Esophagus muscularis mucosa (tissue), 3 donors: ENCODE data around the gene HDAC4.

Experiments
- CTCF ChIP-seq, 3 experiments: fragments of 200-600 bp in 2 of 3; fragments of 450-650 bp in 1 of 3; sonication (generic) in 2 of 3; IDR thresholded peaks; one replicate each; pipeline ENCODE4 v1.5.1; 2017 to 2019; ENCODE audit warnings: antibody characterized with exemption in 3 of 3, mild to moderate bottlenecking in 2 of 3, moderate library complexity in 1 of 3
- POLR2A ChIP-seq: fragments of 450-650 bp; IDR thresholded peaks from one replicate; pipeline ENCODE4 v1.6.1; 2017; ENCODE audit warnings: antibody characterized with exemption, moderate library complexity, mild to moderate bottlenecking, low read depth
- POLR2AphosphoS5 ChIP-seq, 2 donors: sonication (generic); formaldehyde crosslinking; IDR thresholded peaks; one replicate each; pipeline ENCODE4 v1.6.1; 2017; ENCODE audit warnings: antibody characterized with exemption in 2 of 2

GRCh38 chr2:239309398-239310245 lies 91.2 kb downstream of the HDAC4 start:
- TF ChIP-seq POLR2A (no peak), CTCF (IDR thresholded peaks at IDR 0.05) (peak in 2 of 3 experiments; percentile 20 to 36), POLR2AphosphoS5 (IDR thresholded peaks at IDR 0.05) (no peak)
